Natural killer cell treated with Interleukin-12 subunit alpha and Interleukin-12 subunit beta and Interleukin-15 and Interleukin-18, amount 100 ng/mL, for 72 hours (primary cell): Measurements from ENCODE around the gene TSKS. TPM values are rescaled to one million over a fixed set of nuclear protein-coding genes. Genes with fewer than 3 reads are reported as not detected.
"Not testable (repeated sequence)": the region's sequence is repeated elsewhere in the genome, so short reads cannot be mapped to it uniquely, and the experiment has no call there.

Source experiments
- ATAC-seq, 2 donors: fragments of 150-1000 bp; cut with Tn5 transposase in 1 of 2; sonication (Bioruptor Pico), chemical (Tn5 transposase) in 1 of 2; 2 replicates each; pipeline ENCODE4 v1.10.0; 2021
- DNase-seq: peaks from one replicate; pipeline ENCODE4 v3.0.0; 2022; ENCODE audit warnings: low spot score
- H3K27ac Mint-ChIP-seq, 2 donors: 1 replicate in 1 of 2; 2 replicates in 1 of 2; pipeline ENCODE4 v1.8.0; 2022; ENCODE audit warnings: mixed read lengths in 2 of 2, mild to moderate bottlenecking in 1 of 2, moderate library complexity in 1 of 2
- H3K27me3 Mint-ChIP-seq, 2 donors: 1 replicate in 1 of 2; 2 replicates in 1 of 2; pipeline ENCODE4 v1.8.0; 2022; ENCODE audit warnings: mixed read lengths in 2 of 2
- H3K36me3 Mint-ChIP-seq: one replicate; pipeline ENCODE4 v1.8.0; 2022; ENCODE audit warnings: mixed read lengths
- H3K4me1 Mint-ChIP-seq, 2 donors: 1 replicate in 1 of 2; 2 replicates in 1 of 2; pipeline ENCODE4 v1.8.0; 2022; ENCODE audit warnings: low read depth in 2 of 2, mixed read lengths in 2 of 2, mild to moderate bottlenecking in 1 of 2
- H3K4me3 Mint-ChIP-seq: one replicate; pipeline ENCODE4 v1.8.0; 2022; ENCODE audit warnings: mixed read lengths
- H3K9me3 Mint-ChIP-seq: 2 replicates; pipeline ENCODE4 v1.8.0; 2022; ENCODE audit warnings: mixed read lengths
- total RNA-seq, 2 donors: library from RNA; stranded (reverse); gene quantifications; one replicate each; pipeline ENCODE4 v1.2.3, GENCODE V29; 2022

The TSKS gene
- total RNA-seq, 2 donors from 2014 or later, result 0.38 to 0.53 TPM

- Mint-ChIP-seq H3K27ac (peak overlapping the region in 1 of 2 donors; percentile 46), H3K9me3 (no peaks in the 10 kb centered on the region), H3K36me3 (no peaks in the 10 kb centered on the region), H3K4me1 (peaks cover 0 to 9% of the 10 kb centered on the region in 2 donors), H3K27me3 (no peaks in the 10 kb centered on the region), H3K4me3 (no peak overlapping the region)
- DNase-seq, result no peak
- ATAC-seq, result no peak
Measured at GRCh38 chr19:49741210-49741844, 21.8 kb downstream of the TSKS start.

GRCh38 chr19:49739933-49740332 lies 23.2 kb downstream of the TSKS start:
- Mint-ChIP-seq H3K4me3 (no peak overlapping the region), H3K9me3 (no peaks in the 10 kb centered on the region), H3K27ac (no peak overlapping the region), H3K27me3 (no peaks in the 10 kb centered on the region), H3K36me3 (no peaks in the 10 kb centered on the region), H3K4me1 (peaks cover 0 to 9% of the 10 kb centered on the region in 2 donors)
- ATAC-seq, result no peak
- DNase-seq, result no peak

- ATAC-seq, result no peak
- Mint-ChIP-seq H3K27me3 (no peaks in the 10 kb centered on the region), H3K4me3 (no peak overlapping the region), H3K9me3 (no peaks in the 10 kb centered on the region), H3K4me1 (peaks cover 0 to 9% of the 10 kb centered on the region in 2 donors), H3K27ac (no peak overlapping the region), H3K36me3 (no peaks in the 10 kb centered on the region)
- DNase-seq, result no peak
Measured at GRCh38 chr19:49739098-49739497, 24.0 kb downstream of the TSKS start.

GRCh38 chr19:49738268-49738667 lies 24.8 kb downstream of the TSKS start:
- H3K4me1 Mint-ChIP-seq, result peaks cover 0 to 9% of the 10 kb centered on the region in 2 donors
- no peaks in the 10 kb centered on the region for H3K27me3 Mint-ChIP-seq
- DNase-seq (no peak), ATAC-seq (no peak)
- H3K36me3 Mint-ChIP-seq, result no peaks in the 10 kb centered on the region
- no peak overlapping the region for H3K4me3 Mint-ChIP-seq
- H3K27ac Mint-ChIP-seq, result no peak overlapping the region
- no peaks in the 10 kb centered on the region for H3K9me3 Mint-ChIP-seq

GRCh38 chr19:49730166-49730565 lies 32.9 kb downstream of the TSKS start:
- Mint-ChIP-seq H3K36me3 (no peaks in the 10 kb centered on the region), H3K4me3 (no peak overlapping the region), H3K27me3 (no peaks in the 10 kb centered on the region), H3K4me1 (no peaks in the 10 kb centered on the region), H3K27ac (no peak overlapping the region), H3K9me3 (no peaks in the 10 kb centered on the region)
- DNase-seq (no peak), ATAC-seq (no peak)

- no peaks in the 10 kb centered on the region for H3K4me1 Mint-ChIP-seq
- ATAC-seq, result no peak
- no peak overlapping the region for H3K27ac Mint-ChIP-seq
- DNase-seq, result no peak
- H3K36me3 Mint-ChIP-seq, result no peaks in the 10 kb centered on the region
- no peak overlapping the region for H3K4me3 Mint-ChIP-seq
- no peaks in the 10 kb centered on the region for H3K9me3 Mint-ChIP-seq
- no peaks in the 10 kb centered on the region for H3K27me3 Mint-ChIP-seq
Measured at GRCh38 chr19:49727217-49728030, 35.7 kb downstream of the TSKS start.

GRCh38 chr19:49719420-49719819 lies 43.7 kb downstream of the TSKS start:
- H3K4me3 Mint-ChIP-seq, ATAC-seq, DNase-seq, H3K36me3 Mint-ChIP-seq, H3K27ac Mint-ChIP-seq, H3K27me3 Mint-ChIP-seq, H3K9me3 Mint-ChIP-seq: not testable (repeated sequence)
- H3K4me1 Mint-ChIP-seq, result peaks cover 11 to 12% of the 10 kb centered on the region in 2 donors

GRCh38 chr19:49718991-49719390 lies 44.1 kb downstream of the TSKS start:
- Mint-ChIP-seq H3K9me3 (no peaks in the 10 kb centered on the region), H3K27me3 (no peaks in the 10 kb centered on the region), H3K4me3 (no peak overlapping the region), H3K27ac (no peak overlapping the region), H3K36me3 (no peaks in the 10 kb centered on the region), H3K4me1 (peaks cover 11 to 12% of the 10 kb centered on the region in 2 donors)
- no peak for DNase-seq
- ATAC-seq, result no peak

- Mint-ChIP-seq H3K27me3 (no peaks in the 10 kb centered on the region), H3K27ac (no peak overlapping the region), H3K36me3 (no peaks in the 10 kb centered on the region), H3K9me3 (no peaks in the 10 kb centered on the region), H3K4me1 (peaks cover 11 to 12% of the 10 kb centered on the region in 2 donors), H3K4me3 (no peak overlapping the region)
- DNase-seq (no peak), ATAC-seq (no peak)
Measured at GRCh38 chr19:49718511-49718910, 44.6 kb downstream of the TSKS start.

- H3K9me3 Mint-ChIP-seq, result no peaks in the 10 kb centered on the region
- H3K27ac Mint-ChIP-seq, result peak overlapping the region in 1 of 2 donors; percentile 58
- ATAC-seq, result peak; percentile 17 to 59
- H3K36me3 Mint-ChIP-seq, result no peaks in the 10 kb centered on the region
- no peak overlapping the region for H3K4me3 Mint-ChIP-seq
- H3K4me1 Mint-ChIP-seq, result peaks cover 11 to 14% of the 10 kb centered on the region in 2 donors
- no peaks in the 10 kb centered on the region for H3K27me3 Mint-ChIP-seq
- DNase-seq, result no peak
Measured at GRCh38 chr19:49716154-49716553, 47.0 kb downstream of the TSKS start.

GRCh38 chr19:49713236-49713845 lies 49.8 kb downstream of the TSKS start:
- Mint-ChIP-seq H3K27ac (no peak overlapping the region), H3K36me3 (no peaks in the 10 kb centered on the region), H3K4me1 (peaks cover 11 to 14% of the 10 kb centered on the region in 2 donors), H3K27me3 (peaks cover 0 to 5% of the 10 kb centered on the region in 2 donors), H3K9me3 (no peaks in the 10 kb centered on the region), H3K4me3 (no peak overlapping the region)
- DNase-seq (no peak), ATAC-seq (no peak)

- ATAC-seq, result no peak
- Mint-ChIP-seq H3K9me3 (no peaks in the 10 kb centered on the region), H3K4me1 (peaks cover 7 to 10% of the 10 kb centered on the region in 2 donors), H3K27ac (peak overlapping the region; percentile 14 to 45), H3K27me3 (peaks cover 0 to 5% of the 10 kb centered on the region in 2 donors), H3K36me3 (no peaks in the 10 kb centered on the region), H3K4me3 (no peak overlapping the region)
- no peak for DNase-seq
Measured at GRCh38 chr19:49712397-49712859, 50.7 kb downstream of the TSKS start.

- Mint-ChIP-seq H3K4me1 (peaks cover 0 to 5% of the 10 kb centered on the region in 2 donors), H3K27me3 (peaks cover 0 to 5% of the 10 kb centered on the region in 2 donors), H3K36me3 (no peaks in the 10 kb centered on the region), H3K9me3 (no peaks in the 10 kb centered on the region), H3K27ac (no peak overlapping the region), H3K4me3 (no peak overlapping the region)
- ATAC-seq (no peak), DNase-seq (no peak)
Measured at GRCh38 chr19:49710372-49710951, 52.6 kb downstream of the TSKS start.

GRCh38 chr19:49705919-49706318 lies 57.2 kb downstream of the TSKS start:
- Mint-ChIP-seq H3K36me3 (no peaks in the 10 kb centered on the region), H3K4me1 (no peaks in the 10 kb centered on the region), H3K27ac (no peak overlapping the region), H3K27me3 (peaks cover 0 to 5% of the 10 kb centered on the region in 2 donors), H3K4me3 (no peak overlapping the region), H3K9me3 (no peaks in the 10 kb centered on the region)
- ATAC-seq, result no peak
- DNase-seq, result no peak
